ENCODE measurements around the gene ZBTB39.
"Not testable (repeated sequence)": the region's sequence is repeated elsewhere in the genome, so short reads cannot be mapped to it uniquely, and the experiment has no call there.

The ZBTB39 gene

GRCh38 chr12:57000393-57000792 is 6.0 kb downstream of the ZBTB39 start:
- DNase-seq (ENCODE audit: low read depth): no peak

- DNase-seq (ENCODE audit: low read depth): no peak
Measured at GRCh38 chr12:56999456-56999855, 6.9 kb downstream of the ZBTB39 start.

- no peak for DNase-seq (ENCODE audit: low read depth)
Measured at GRCh38 chr12:56998981-56999380, 7.4 kb downstream of the ZBTB39 start.

GRCh38 chr12:56998316-56998715 is 8.0 kb downstream of the ZBTB39 start:
- DNase-seq (ENCODE audit: low read depth): no peak

GRCh38 chr12:56996793-56997545 is 9.4 kb downstream of the ZBTB39 start:
- no peak for DNase-seq (ENCODE audit: low read depth)

- DNase-seq (ENCODE audit: low read depth): no peak
Measured at GRCh38 chr12:56995930-56996496, 10.3 kb downstream of the ZBTB39 start.

- no peak for DNase-seq (ENCODE audit: low read depth)
Measured at GRCh38 chr12:56995201-56995929, 11.0 kb downstream of the ZBTB39 start.

- no peak for DNase-seq (ENCODE audit: low read depth)
Measured at GRCh38 chr12:56994231-56994746, 12.1 kb downstream of the ZBTB39 start.

GRCh38 chr12:56993346-56993745 is 13.0 kb downstream of the ZBTB39 start:
- no peak for DNase-seq (ENCODE audit: low read depth)

- DNase-seq (ENCODE audit: low read depth): no peak
Measured at GRCh38 chr12:56991319-56992246, 14.8 kb downstream of the ZBTB39 start.

GRCh38 chr12:56990648-56991318 is 15.6 kb downstream of the ZBTB39 start:
- DNase-seq (ENCODE audit: low read depth): no peak

- no peak for DNase-seq (ENCODE audit: low read depth)
Measured at GRCh38 chr12:56989861-56990610, 16.3 kb downstream of the ZBTB39 start.

GRCh38 chr12:56988207-56988739 is 18.1 kb downstream of the ZBTB39 start:
- DNase-seq (ENCODE audit: low read depth): no peak

- peak; percentile 68 for DNase-seq (ENCODE audit: low read depth)
Measured at GRCh38 chr12:56987551-56988053, 18.7 kb downstream of the ZBTB39 start.

GRCh38 chr12:56987011-56987410 is 19.3 kb downstream of the ZBTB39 start:
- no peak for DNase-seq (ENCODE audit: low read depth)

- not testable (repeated sequence) for DNase-seq (ENCODE audit: low read depth)
Measured at GRCh38 chr12:56985714-56986113, 20.6 kb downstream of the ZBTB39 start.

GRCh38 chr12:56983386-56983785 is 23.0 kb downstream of the ZBTB39 start:
- no peak for DNase-seq (ENCODE audit: low read depth)

- not testable (repeated sequence) for DNase-seq (ENCODE audit: low read depth)
Measured at GRCh38 chr12:56982578-56983236, 23.6 kb downstream of the ZBTB39 start.

GRCh38 chr12:56980941-56981530 is 25.3 kb downstream of the ZBTB39 start:
- no peak for DNase-seq (ENCODE audit: low read depth)
